GM11168 (cell line): ENCODE data around the gene RRP1B.

Experiments
- in situ Hi-C: fragments of 300-500 bp; cut with MboI; formaldehyde crosslinking; loops from one replicate; pipeline ENCODE4 v1.12.0; 2022; ENCODE audit warnings: low sequenced_read_pairs; ENCODE audit not compliant: unreplicated experiment

RRP1B gene

GRCh38 chr21:43737158-43737950 lies 78.0 kb downstream of the RRP1B start:
- in situ Hi-C loops, result no loop called here

DNA sequence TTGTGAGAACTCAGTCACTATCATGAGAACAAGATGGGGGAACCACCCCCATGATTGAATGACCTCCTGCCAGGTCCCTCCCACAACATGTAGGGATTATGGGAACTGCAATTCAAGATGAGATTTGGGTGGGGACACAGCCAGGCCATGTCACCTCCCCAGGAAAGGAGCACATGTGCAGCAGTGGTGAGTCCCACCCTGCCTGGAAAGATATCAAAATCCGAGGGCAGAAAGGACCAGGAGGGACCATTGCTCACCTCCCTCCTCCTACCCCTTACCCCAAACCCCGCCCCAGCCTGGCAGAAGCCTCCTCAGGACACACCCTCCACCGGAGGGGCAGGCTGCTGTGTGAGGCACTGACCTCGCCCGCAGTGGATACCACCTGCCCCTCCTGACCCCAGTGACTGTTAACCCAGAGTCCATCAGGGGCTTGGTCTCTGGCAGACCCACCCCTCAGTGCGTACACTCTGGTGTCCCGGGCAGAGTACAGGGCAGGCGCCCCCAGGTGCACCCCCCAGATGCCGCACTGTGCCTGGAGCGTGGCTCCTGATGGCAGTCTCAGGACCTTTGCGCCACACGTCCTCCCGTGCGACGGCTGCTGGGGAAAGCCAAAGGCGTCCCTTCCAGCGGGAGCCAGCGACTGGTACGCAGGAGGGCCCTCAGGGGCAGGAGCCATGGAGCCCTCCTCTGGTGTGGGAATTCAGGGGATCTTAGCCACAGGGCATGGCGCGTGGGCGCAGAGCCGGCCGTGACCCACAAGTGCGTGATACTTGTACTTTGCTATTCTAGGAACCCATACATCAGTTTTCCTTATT lies 80.5 kb downstream of the RRP1B start:
- in situ Hi-C loops, result no loop called here

GRCh38 chr21:43740497-43741156 lies 81.3 kb downstream of the RRP1B start:
- in situ Hi-C loops, result no loop called here

GRCh38 chr21:43741423-43742096 lies 82.2 kb downstream of the RRP1B start:
- in situ Hi-C loops, result no loop called here

DNA sequence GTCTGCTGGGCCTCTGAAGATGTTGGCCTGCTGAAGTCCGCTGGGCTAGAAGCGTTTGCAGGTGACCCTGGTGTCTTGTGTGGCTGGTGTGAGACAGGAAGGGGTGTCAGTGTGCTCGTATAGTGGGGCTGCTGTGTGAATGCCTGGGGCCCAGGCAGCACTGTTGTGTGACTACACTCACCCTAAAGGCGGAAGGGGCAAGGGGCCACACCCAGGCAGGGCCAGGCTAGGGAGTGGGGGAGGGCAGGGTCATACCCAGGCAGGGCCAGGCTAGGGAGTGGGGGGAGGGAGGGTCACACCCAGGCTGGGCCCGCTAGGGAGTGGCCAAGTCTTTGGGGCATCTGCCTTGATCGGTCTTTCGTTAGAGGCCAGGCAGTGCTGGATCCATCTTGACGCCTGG lies 84.6 kb downstream of the RRP1B start:
- in situ Hi-C loops, result no loop called here

DNA sequence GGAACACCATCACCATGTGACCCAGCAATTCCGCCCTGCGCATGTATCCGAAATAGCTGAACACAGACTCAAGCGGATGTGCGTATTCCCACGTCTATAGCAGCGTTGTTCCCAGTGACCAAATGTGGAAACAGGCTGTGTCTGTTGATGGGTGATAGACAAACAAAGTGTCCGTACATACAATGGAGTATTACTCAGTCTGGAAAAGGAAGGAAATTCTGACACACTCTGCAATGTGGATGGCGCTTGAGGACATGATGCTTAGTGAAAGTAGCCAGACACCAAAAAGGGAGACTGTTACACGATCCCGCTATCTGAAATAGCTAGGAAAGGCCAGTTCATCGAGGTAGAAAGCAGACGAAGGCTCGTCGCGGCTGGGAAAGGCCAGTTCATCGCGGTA lies 85.4 kb downstream of the RRP1B start:
- in situ Hi-C loops, result no loop called here
